Trophoblast cell (in vitro differentiated cells and primary cell): ENCODE measurements around the gene TMEM245.

ENCODE experiments used
- DNase-seq, 2 donors: peaks; one replicate each; pipeline ENCODE4 v3.0.0-alpha.2; 2016
- H2AFZ ChIP-seq: 2 replicates; pipeline ENCODE4 v1.6.1; 2013; ENCODE audit warnings: low read length, moderate library complexity, mild to moderate bottlenecking; ENCODE audit not compliant: insufficient read depth, poor library complexity
- H2AK5ac ChIP-seq: 2 replicates; pipeline ENCODE4 v1.6.1; 2013; ENCODE audit warnings: mild to moderate bottlenecking, low read length
- H2BK120ac ChIP-seq: 2 replicates; pipeline ENCODE4 v1.6.1; 2013; ENCODE audit warnings: low read length, mild to moderate bottlenecking, moderate library complexity; ENCODE audit not compliant: insufficient read depth, poor library complexity
- H2BK12ac ChIP-seq: 2 replicates; pipeline ENCODE4 v1.6.1; 2013; ENCODE audit warnings: mild to moderate bottlenecking, low read length, moderate library complexity
- H2BK5ac ChIP-seq: 2 replicates; pipeline ENCODE4 v1.6.1; 2013; ENCODE audit warnings: low read length, low read depth, moderate library complexity, mild to moderate bottlenecking; ENCODE audit not compliant: poor library complexity
- H3K14ac ChIP-seq: 2 replicates; pipeline ENCODE4 v1.6.1; 2013; ENCODE audit warnings: mild to moderate bottlenecking, low read length
- H3K18ac ChIP-seq: 2 replicates; pipeline ENCODE4 v1.6.1; 2013; ENCODE audit warnings: mild to moderate bottlenecking, low read length
- H3K23ac ChIP-seq: 2 replicates; pipeline ENCODE4 v1.6.1; 2013; ENCODE audit warnings: low read length
- H3K27ac ChIP-seq: 2 replicates; pipeline ENCODE4 v1.5.1; 2013; ENCODE audit warnings: low read depth, mild to moderate bottlenecking, inconsistent platforms, low read length, moderate library complexity
- H3K27me3 ChIP-seq: 2 replicates; pipeline ENCODE4 v1.6.1; 2013; ENCODE audit warnings: inconsistent platforms, mild to moderate bottlenecking, low read length, moderate library complexity; ENCODE audit not compliant: insufficient read depth
- H3K36me3 ChIP-seq, 2 experiments: 1 replicate in 1 of 2; 2 replicates in 1 of 2; pipeline ENCODE4 v1.6.1; 2013; ENCODE audit warnings: low read length in 2 of 2, mild to moderate bottlenecking in 2 of 2, moderate library complexity in 1 of 2; ENCODE audit not compliant: insufficient read depth in 2 of 2, control insufficient read depth in 1 of 2
- H3K4ac ChIP-seq: 2 replicates; pipeline ENCODE4 v1.6.1; 2013; ENCODE audit warnings: low read depth, mild to moderate bottlenecking, low read length, moderate library complexity
- H3K4me1 ChIP-seq, 2 experiments: 1 replicate in 1 of 2; 2 replicates in 1 of 2; pipeline ENCODE4 v1.6.1; 2013; ENCODE audit warnings: low read length in 2 of 2, mild to moderate bottlenecking in 2 of 2, moderate library complexity in 1 of 2; ENCODE audit not compliant: insufficient read depth in 2 of 2, control insufficient read depth in 1 of 2
- H3K4me2 ChIP-seq: 2 replicates; pipeline ENCODE4 v1.6.1; 2013; ENCODE audit warnings: inconsistent platforms, mild to moderate bottlenecking, low read length, moderate library complexity
- H3K4me3 ChIP-seq: 2 replicates; pipeline ENCODE4 v1.5.1; 2013; ENCODE audit warnings: mild to moderate bottlenecking, low read depth, low read length, inconsistent platforms
- H3K79me1 ChIP-seq: one replicate; pipeline ENCODE4 v1.6.1; 2013; ENCODE audit warnings: low read length
- H3K79me2 ChIP-seq: 2 replicates; pipeline ENCODE4 v1.6.1; 2013; ENCODE audit warnings: low read length, mild to moderate bottlenecking; ENCODE audit not compliant: control insufficient read depth, insufficient read depth, poor library complexity
- H3K9ac ChIP-seq: 2 replicates; pipeline ENCODE4 v1.6.1; 2013; ENCODE audit warnings: mild to moderate bottlenecking, low read length
- H3K9me3 ChIP-seq: 2 replicates; pipeline ENCODE4 v1.6.1; 2013; ENCODE audit warnings: low read depth, mild to moderate bottlenecking, control low read depth, inconsistent platforms, low read length; ENCODE audit not compliant: insufficient read depth
- H4K12ac ChIP-seq: 2 replicates; pipeline ENCODE4 v1.6.1; 2013; ENCODE audit warnings: low read depth, mild to moderate bottlenecking, low read length, moderate library complexity
- H4K8ac ChIP-seq: 2 replicates; pipeline ENCODE4 v1.6.1; 2013; ENCODE audit warnings: low read depth, mild to moderate bottlenecking, low read length, moderate library complexity
- H4K91ac ChIP-seq: one replicate; pipeline ENCODE4 v1.6.1; 2013; ENCODE audit warnings: low read depth, mild to moderate bottlenecking, low read length, moderate library complexity
- WGBS: extraction: QIAGEN DNeasy Blood & Tissue Kit; methylation state at CpG from one replicate; pipeline ENCODE4 v1.1.7; 2013; ENCODE audit warnings: missing lambda C conversion rate; ENCODE audit not compliant: insufficient read length, insufficient coverage; ENCODE audit errors: extremely low coverage; 5-methylcytosine and 5-hydroxymethylcytosine counted together

TMEM245 gene

DNA sequence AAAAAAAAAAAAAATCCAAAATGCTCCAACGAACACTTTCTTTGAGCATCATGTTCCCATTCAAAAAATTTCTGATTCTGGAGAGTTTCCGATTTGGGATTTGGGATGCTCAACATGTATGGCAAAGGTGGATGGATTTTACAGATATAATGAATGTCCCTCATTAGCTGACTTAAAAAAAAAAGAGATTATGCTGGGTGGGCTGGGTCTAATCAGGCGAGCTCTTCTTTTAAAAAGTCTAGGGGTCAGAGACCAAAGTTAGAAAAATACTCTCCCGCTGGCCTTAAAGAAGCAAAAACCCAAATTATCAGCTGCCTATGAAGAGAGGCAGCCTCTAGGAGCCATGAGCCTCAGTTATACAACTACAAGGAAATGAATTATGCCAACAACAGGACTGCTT is 91.3 kb downstream of the TMEM245 start:
- Histone ChIP-seq H3K4me2 (no peak overlapping the region), H3K79me1 (no peaks in the 10 kb centered on the region), H3K9ac (no peak overlapping the region), H2AFZ (no peak overlapping the region), H3K4me1 (no peaks in the 10 kb centered on the region), H3K36me3 (peaks cover 5 to 7% of the 10 kb centered on the region in 2 experiments), H3K14ac (no peak overlapping the region), H3K79me2 (no peaks in the 10 kb centered on the region), H3K4ac (no peak overlapping the region), H4K8ac (no peak overlapping the region), H3K9me3 (no peaks in the 10 kb centered on the region), H2BK5ac (no peak overlapping the region), H3K23ac (no peak overlapping the region), H2AK5ac (no peak overlapping the region), H2BK120ac (no peak overlapping the region), H3K27ac (no peak overlapping the region), H3K4me3 (no peak overlapping the region), H2BK12ac (no peak overlapping the region), H4K91ac (no peak overlapping the region), H3K27me3 (no peaks in the 10 kb centered on the region), H4K12ac (no peak overlapping the region), H3K18ac (no peak overlapping the region)
- DNase-seq: no peak
- no CpG with 5 or more reads among the region's 4 CpGs for WGBS

DNA sequence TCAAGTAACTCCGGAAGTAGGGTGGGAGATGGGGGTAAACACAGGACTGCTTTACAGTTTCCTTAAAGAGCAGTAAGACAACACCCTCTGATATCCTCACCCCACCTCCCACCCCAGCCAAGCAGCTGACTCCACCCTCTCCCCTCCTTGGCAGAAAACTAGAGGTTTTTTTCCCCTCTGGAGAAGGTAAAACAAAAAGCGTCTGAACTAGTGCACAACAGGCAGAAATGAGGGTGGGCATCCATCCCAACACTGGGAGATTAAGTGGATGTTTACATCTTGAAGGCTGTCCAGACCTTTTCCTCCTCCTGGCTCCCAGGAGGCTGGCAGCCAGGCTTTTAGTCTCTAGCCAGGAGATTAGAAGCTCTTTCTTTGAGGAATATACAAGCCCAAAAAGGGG is 92.6 kb downstream of the TMEM245 start:
- Histone ChIP-seq H2BK120ac (no peak overlapping the region), H2AK5ac (no peak overlapping the region), H2AFZ (no peak overlapping the region), H3K27me3 (no peaks in the 10 kb centered on the region), H3K9me3 (no peaks in the 10 kb centered on the region), H4K91ac (no peak overlapping the region), H4K12ac (no peak overlapping the region), H3K36me3 (no peaks in the 10 kb centered on the region), H3K79me1 (no peaks in the 10 kb centered on the region), H3K4me2 (no peak overlapping the region), H3K23ac (no peak overlapping the region), H3K14ac (no peak overlapping the region), H2BK12ac (no peak overlapping the region), H3K79me2 (no peaks in the 10 kb centered on the region), H3K4me3 (no peak overlapping the region), H4K8ac (no peak overlapping the region), H3K27ac (no peak overlapping the region), H3K9ac (no peak overlapping the region), H3K4ac (no peak overlapping the region), H2BK5ac (no peak overlapping the region), H3K18ac (no peak overlapping the region), H3K4me1 (no peaks in the 10 kb centered on the region)
- no CpG with 5 or more reads among the region's 2 CpGs for WGBS
- no peak for DNase-seq

DNA sequence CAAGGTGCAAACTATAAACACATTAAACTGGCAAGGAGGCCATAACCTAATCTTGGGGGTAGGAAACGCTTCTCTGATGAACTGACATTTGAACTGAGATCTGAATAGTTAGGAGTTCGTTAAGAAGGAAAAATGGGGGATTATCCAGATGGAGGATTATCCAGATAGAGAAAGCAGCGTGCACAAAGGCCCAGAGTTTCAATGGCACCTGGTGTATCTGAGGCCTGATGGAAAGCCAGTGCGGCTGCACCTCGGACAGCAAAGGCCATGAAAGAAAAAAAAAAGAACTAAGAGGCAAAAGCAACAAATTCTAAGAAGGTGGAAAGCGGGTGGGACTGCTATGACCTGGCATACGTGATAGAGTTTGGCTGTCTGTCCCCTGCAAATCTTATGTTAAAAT is 93.4 kb downstream of the TMEM245 start:
- H2AFZ ChIP-seq: no peak overlapping the region
- no peak overlapping the region for H3K18ac ChIP-seq
- H3K9me3 ChIP-seq: no peaks in the 10 kb centered on the region
- no peak overlapping the region for H3K9ac ChIP-seq
- no peak overlapping the region for H3K23ac ChIP-seq
- no peak overlapping the region for H3K4me2 ChIP-seq
- no peak overlapping the region for H2BK5ac ChIP-seq
- no peak overlapping the region for H4K91ac ChIP-seq
- H3K79me2 ChIP-seq: no peaks in the 10 kb centered on the region
- no peaks in the 10 kb centered on the region for H3K36me3 ChIP-seq
- no peak overlapping the region for H4K12ac ChIP-seq
- H3K4ac ChIP-seq: no peak overlapping the region
- no peak for DNase-seq
- H2BK12ac ChIP-seq: no peak overlapping the region
- H3K14ac ChIP-seq: no peak overlapping the region
- no peak overlapping the region for H2AK5ac ChIP-seq
- no CpG with 5 or more reads among the region's 7 CpGs for WGBS
- no peak overlapping the region for H3K27ac ChIP-seq
- no peaks in the 10 kb centered on the region for H3K4me1 ChIP-seq
- no peak overlapping the region for H2BK120ac ChIP-seq
- H4K8ac ChIP-seq: no peak overlapping the region
- no peaks in the 10 kb centered on the region for H3K27me3 ChIP-seq
- H3K79me1 ChIP-seq: no peaks in the 10 kb centered on the region
- no peak overlapping the region for H3K4me3 ChIP-seq

DNA sequence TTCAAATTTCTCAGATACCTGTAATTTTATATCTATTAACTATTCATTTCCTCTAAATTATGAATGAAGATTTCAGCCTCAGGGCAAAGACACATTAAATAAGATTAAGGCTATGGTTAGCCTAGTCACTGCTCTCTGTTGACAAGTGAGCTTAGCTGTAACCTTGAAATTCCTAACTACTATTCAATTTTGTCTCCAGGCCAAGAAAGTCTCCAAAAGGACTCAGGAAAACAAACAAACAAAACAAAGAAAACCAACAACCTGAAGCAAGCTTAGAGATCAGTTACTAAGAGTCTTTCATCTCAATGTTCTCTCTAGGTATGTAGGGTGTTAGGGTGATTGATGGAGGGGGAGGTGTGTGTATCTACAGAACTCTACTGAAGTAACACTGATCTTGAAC is 96.9 kb downstream of the TMEM245 start:
- H3K9ac ChIP-seq: no peak overlapping the region
- no peaks in the 10 kb centered on the region for H3K27me3 ChIP-seq
- H2BK5ac ChIP-seq: no peak overlapping the region
- no peak overlapping the region for H3K23ac ChIP-seq
- H4K12ac ChIP-seq: no peak overlapping the region
- H4K8ac ChIP-seq: no peak overlapping the region
- no peak overlapping the region for H3K4ac ChIP-seq
- H3K4me3 ChIP-seq: no peak overlapping the region
- no peak overlapping the region for H2BK12ac ChIP-seq
- H3K4me2 ChIP-seq: no peak overlapping the region
- H3K18ac ChIP-seq: no peak overlapping the region
- H2BK120ac ChIP-seq: no peak overlapping the region
- H3K79me2 ChIP-seq: no peaks in the 10 kb centered on the region
- no peak overlapping the region for H3K27ac ChIP-seq
- H3K36me3 ChIP-seq: peaks cover 3 to 4% of the 10 kb centered on the region in 2 experiments
- no peaks in the 10 kb centered on the region for H3K9me3 ChIP-seq
- no peak overlapping the region for H4K91ac ChIP-seq
- no peak overlapping the region for H3K14ac ChIP-seq
- H3K4me1 ChIP-seq: no peaks in the 10 kb centered on the region
- H2AK5ac ChIP-seq: no peak overlapping the region
- H3K79me1 ChIP-seq: no peaks in the 10 kb centered on the region
- H2AFZ ChIP-seq: no peak overlapping the region
- DNase-seq: no peak
